ENCODE measurements around the gene MBOAT2. TPM values are rescaled to one million over a fixed set of nuclear protein-coding genes. Genes with fewer than 3 reads are reported as not detected.

The MBOAT2 gene
- total RNA-seq, 1 experiment from 2014 or later: 16.8 TPM

DNA sequence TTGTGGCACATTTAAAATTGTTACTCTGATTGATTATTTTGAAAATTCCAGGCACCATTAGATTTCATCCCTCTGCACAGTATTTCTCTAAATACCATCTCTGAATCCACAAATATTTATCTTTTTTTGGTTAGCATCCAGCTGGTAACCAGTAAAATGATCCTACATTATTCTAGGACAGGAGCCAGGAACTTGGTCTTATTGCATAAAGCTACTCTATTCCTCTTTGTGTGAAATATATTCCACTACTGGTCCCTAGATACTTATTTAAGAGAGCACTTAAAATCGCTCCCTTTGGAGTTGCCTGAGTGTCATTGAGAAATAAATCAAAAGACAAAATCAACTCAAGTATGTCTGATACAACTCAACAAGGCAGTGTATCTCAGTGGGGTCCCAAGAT lies 7.4 kb upstream of the MBOAT2 start:
- Histone ChIP-seq H3K4me3 (replicated peaks in 1 of 2; ENCODE audit: low read depth in 1 of 2, low read length in 2 of 2) (no peak overlapping the region), H3K9ac (ENCODE audit: low read length) (no peak overlapping the region)
- RAD21 ChIA-PET (ENCODE audit: low non-redundant PET in 1 of 2, low total read pairs in 2 of 2, uncharacterized antibody in 2 of 2, unreplicated experiment in 2 of 2): no interaction called here

DNA sequence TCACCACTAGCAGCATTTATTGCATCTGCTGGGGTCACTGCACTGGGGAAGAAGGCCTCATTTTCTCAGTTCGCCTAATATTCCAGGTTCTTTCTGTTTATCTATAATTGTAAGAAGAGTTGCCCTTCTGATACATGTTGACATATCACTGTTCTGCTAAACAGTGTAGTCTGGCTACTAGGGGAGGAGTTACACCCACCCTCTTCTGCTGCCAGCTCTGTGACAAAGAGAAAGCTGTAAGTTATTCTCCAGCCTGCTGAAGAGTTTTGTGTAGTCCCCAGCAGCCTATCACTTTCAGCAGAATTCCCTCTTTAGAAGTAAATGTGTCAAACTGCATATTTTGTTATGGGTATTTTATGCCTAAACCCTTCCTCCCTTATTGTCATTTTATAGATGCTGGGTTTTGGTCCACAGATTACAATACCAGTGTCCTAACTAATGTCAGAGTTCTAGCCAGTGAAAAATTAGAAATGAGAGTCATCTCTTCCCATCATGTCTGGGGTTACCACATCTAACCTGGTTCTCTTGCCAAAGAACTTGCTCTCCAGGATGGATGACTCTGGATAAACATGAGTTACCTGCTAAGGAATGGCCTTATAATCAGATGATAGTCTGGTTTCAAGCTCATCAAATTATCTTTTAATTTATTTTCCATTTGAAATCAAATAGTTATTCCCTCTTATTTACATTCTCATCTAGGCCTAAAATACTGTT lies 5.6 kb upstream of the MBOAT2 start:
- Histone ChIP-seq H3K27ac (ENCODE audit: low read depth, low read length) (no peak overlapping the region), H4K20me1 (ENCODE audit: insufficient read depth) (no peaks in the 10 kb centered on the region), H3K9me3 (ENCODE audit: control insufficient read depth in 1 of 2, insufficient read depth in 1 of 2, low read depth in 1 of 2, low read length in 2 of 2) (no peaks in the 10 kb centered on the region), H3K4me1 (ENCODE audit: control insufficient read depth in 1 of 2, insufficient read depth in 2 of 2, low read length in 2 of 2) (peaks cover 4 to 11% of the 10 kb centered on the region in 2 experiments), H3K9ac (ENCODE audit: low read length) (no peak overlapping the region), H3K27me3 (ENCODE audit: insufficient read depth, low read length) (no peaks in the 10 kb centered on the region), H2AFZ (ENCODE audit: low read depth, low read length, poor library complexity, severe bottlenecking) (no peak overlapping the region), H3K79me2 (ENCODE audit: insufficient read depth, low read length) (no peaks in the 10 kb centered on the region), H3K36me3 (ENCODE audit: control insufficient read depth in 1 of 2, insufficient read depth in 2 of 2, low read length in 2 of 2) (no peaks in the 10 kb centered on the region), H3K4me2 (ENCODE audit: low read length) (no peak overlapping the region), H3K4me3 (replicated peaks in 1 of 2; ENCODE audit: low read depth in 1 of 2, low read length in 2 of 2) (no peak overlapping the region), H3K9me2 (ENCODE audit: insufficient read depth) (no peaks in the 10 kb centered on the region)
- ChIA-PET POLR2A (no interaction called here), CTCF (no interaction called here), RAD21 (ENCODE audit: low non-redundant PET in 1 of 2, low total read pairs in 2 of 2, uncharacterized antibody in 2 of 2, unreplicated experiment in 2 of 2) (no interaction called here)
- intact Hi-C loops (cut with micrococcal nuclease): no loop called here
- no peak for TF ChIP-seq EZH2phosphoT487 (IDR thresholded peaks at IDR 0.05; ENCODE audit: borderline replicate concordance)
- no peak for TF ChIP-seq SP1 (IDR thresholded peaks at IDR 0.05; ENCODE audit: low read depth)
- TF ChIP-seq POLR2A (IDR thresholded peaks at IDR 0.05; ENCODE audit: borderline replicate concordance, extremely low read depth, insufficient read depth, insufficient read length): no peak
- no peak for TF ChIP-seq FOSL1 (IDR thresholded peaks at IDR 0.05; ENCODE audit: low read depth)
- no peak for TF ChIP-seq YY1 (IDR thresholded peaks at IDR 0.05; ENCODE audit: extremely low read depth, insufficient replicate concordance, low read depth, low read length)
- TF ChIP-seq, protein P1, sequence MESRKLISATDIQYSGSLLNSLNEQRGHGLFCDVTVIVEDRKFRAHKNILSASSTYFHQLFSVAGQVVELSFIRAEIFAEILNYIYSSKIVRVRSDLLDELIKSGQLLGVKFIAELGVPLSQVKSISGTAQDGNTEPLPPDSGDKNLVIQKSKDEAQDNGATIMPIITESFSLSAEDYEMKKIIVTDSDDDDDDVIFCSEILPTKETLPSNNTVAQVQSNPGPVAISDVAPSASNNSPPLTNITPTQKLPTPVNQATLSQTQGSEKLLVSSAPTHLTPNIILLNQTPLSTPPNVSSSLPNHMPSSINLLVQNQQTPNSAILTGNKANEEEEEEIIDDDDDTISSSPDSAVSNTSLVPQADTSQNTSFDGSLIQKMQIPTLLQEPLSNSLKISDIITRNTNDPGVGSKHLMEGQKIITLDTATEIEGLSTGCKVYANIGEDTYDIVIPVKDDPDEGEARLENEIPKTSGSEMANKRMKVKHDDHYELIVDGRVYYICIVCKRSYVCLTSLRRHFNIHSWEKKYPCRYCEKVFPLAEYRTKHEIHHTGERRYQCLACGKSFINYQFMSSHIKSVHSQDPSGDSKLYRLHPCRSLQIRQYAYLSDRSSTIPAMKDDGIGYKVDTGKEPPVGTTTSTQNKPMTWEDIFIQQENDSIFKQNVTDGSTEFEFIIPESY (IDR thresholded peaks at IDR 0.05; ENCODE audit: extremely low read depth, insufficient replicate concordance, low read length): no peak
- TF ChIP-seq, protein P2, sequence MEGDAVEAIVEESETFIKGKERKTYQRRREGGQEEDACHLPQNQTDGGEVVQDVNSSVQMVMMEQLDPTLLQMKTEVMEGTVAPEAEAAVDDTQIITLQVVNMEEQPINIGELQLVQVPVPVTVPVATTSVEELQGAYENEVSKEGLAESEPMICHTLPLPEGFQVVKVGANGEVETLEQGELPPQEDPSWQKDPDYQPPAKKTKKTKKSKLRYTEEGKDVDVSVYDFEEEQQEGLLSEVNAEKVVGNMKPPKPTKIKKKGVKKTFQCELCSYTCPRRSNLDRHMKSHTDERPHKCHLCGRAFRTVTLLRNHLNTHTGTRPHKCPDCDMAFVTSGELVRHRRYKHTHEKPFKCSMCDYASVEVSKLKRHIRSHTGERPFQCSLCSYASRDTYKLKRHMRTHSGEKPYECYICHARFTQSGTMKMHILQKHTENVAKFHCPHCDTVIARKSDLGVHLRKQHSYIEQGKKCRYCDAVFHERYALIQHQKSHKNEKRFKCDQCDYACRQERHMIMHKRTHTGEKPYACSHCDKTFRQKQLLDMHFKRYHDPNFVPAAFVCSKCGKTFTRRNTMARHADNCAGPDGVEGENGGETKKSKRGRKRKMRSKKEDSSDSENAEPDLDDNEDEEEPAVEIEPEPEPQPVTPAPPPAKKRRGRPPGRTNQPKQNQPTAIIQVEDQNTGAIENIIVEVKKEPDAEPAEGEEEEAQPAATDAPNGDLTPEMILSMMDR (IDR thresholded peaks at IDR 0.05 in 2 of 3, conservative IDR thresholded peaks at IDR 0.05 in 1 of 3; ENCODE audit: borderline replicate concordance in 1 of 3, insufficient read depth in 1 of 3, low read depth in 2 of 3, low read length in 2 of 3): no peak
- TF ChIP-seq ZNF274 (IDR thresholded peaks at IDR 0.05; ENCODE audit: low read depth, low read length): no peak
- ATAC-seq (no peak), DNase-seq (ENCODE audit: low read depth, low spot score) (no peak)
- no TSS peak for BruUV-seq (replicated peaks)

More for the DNA sequence above, 7.4 kb upstream of the MBOAT2 start:
- no peak overlapping the region for H2AFZ ChIP-seq (ENCODE audit: low read depth, low read length, poor library complexity, severe bottlenecking)
- no peaks in the 10 kb centered on the region for H4K20me1 ChIP-seq (ENCODE audit: insufficient read depth)
- ATAC-seq (no peak), DNase-seq (ENCODE audit: low read depth, low spot score) (no peak)
- no peaks in the 10 kb centered on the region for H3K79me2 ChIP-seq (ENCODE audit: insufficient read depth, low read length)
- H3K27me3 ChIP-seq (ENCODE audit: insufficient read depth, low read length): no peaks in the 10 kb centered on the region
- intact Hi-C loops (cut with micrococcal nuclease): no loop called here
- H3K9me2 ChIP-seq (ENCODE audit: insufficient read depth): no peaks in the 10 kb centered on the region
- H3K9me3 ChIP-seq (ENCODE audit: control insufficient read depth in 1 of 2, insufficient read depth in 1 of 2, low read depth in 1 of 2, low read length in 2 of 2): no peaks in the 10 kb centered on the region
- ChIA-PET POLR2A (no interaction called here), CTCF (no interaction called here)
- H3K4me1 ChIP-seq (ENCODE audit: control insufficient read depth in 1 of 2, insufficient read depth in 2 of 2, low read length in 2 of 2): no peaks in the 10 kb centered on the region
- no peak overlapping the region for H3K4me2 ChIP-seq (ENCODE audit: low read length)
- no peak overlapping the region for H3K27ac ChIP-seq (ENCODE audit: low read depth, low read length)
- H3K36me3 ChIP-seq (ENCODE audit: control insufficient read depth in 1 of 2, insufficient read depth in 2 of 2, low read length in 2 of 2): no peaks in the 10 kb centered on the region
- TF ChIP-seq CBX3 (IDR thresholded peaks at IDR 0.05; ENCODE audit: low read depth): no peak
- TF ChIP-seq, protein P3, sequence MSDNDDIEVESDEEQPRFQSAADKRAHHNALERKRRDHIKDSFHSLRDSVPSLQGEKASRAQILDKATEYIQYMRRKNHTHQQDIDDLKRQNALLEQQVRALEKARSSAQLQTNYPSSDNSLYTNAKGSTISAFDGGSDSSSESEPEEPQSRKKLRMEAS (IDR thresholded peaks at IDR 0.05): no peak
- no TSS peak for BruUV-seq (replicated peaks)

Data from HCT116 (cell line).